Measurements from ENCODE around the gene DDX56.

DNA sequence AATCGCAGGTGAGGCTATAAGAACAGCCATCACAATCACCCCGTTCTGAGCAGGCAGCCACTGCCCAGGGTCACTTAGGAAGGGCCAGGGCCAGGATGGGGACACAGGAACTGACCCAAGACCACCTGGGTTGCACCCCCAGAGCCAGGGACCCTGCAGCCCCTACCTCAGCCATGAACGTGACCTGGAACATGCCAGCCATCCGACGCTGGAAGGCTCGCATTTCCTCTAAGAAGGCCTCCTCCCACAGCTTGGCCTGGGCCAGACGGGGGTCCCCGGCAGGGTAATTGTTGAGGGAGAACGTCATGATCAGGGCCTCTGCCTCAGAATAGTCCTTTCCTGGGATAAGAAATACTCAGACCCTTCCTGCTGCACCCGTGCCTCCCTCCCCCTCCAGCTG lies 37.6 kb downstream of the DDX56 start:
- TF ChIP-seq POLR2A (IDR thresholded peaks at IDR 0.05), result no peak
- TF ChIP-seq, protein P1, sequence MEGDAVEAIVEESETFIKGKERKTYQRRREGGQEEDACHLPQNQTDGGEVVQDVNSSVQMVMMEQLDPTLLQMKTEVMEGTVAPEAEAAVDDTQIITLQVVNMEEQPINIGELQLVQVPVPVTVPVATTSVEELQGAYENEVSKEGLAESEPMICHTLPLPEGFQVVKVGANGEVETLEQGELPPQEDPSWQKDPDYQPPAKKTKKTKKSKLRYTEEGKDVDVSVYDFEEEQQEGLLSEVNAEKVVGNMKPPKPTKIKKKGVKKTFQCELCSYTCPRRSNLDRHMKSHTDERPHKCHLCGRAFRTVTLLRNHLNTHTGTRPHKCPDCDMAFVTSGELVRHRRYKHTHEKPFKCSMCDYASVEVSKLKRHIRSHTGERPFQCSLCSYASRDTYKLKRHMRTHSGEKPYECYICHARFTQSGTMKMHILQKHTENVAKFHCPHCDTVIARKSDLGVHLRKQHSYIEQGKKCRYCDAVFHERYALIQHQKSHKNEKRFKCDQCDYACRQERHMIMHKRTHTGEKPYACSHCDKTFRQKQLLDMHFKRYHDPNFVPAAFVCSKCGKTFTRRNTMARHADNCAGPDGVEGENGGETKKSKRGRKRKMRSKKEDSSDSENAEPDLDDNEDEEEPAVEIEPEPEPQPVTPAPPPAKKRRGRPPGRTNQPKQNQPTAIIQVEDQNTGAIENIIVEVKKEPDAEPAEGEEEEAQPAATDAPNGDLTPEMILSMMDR (IDR thresholded peaks at IDR 0.05), result no peak

All from prostate gland (tissue), 2 donors.